DMS 273 treated with DMSO at 0.1 percent for 48 hours (cell line): Measurements from ENCODE around the gene JPT2.
"Not testable (repeated sequence)": the region's sequence is repeated elsewhere in the genome, so short reads cannot be mapped to it uniquely, and the experiment has no call there.

Experiments
- DNase-seq: peaks from one replicate; lab custom pipeline; 2025; lab: John Stamatoyannopoulos, UW

The JPT2 gene

GRCh38 chr16:1674751-1675664 lies 3.1 kb upstream of the JPT2 start:
- no peak for DNase-seq

GRCh38 chr16:1676661-1677060 lies 1.4 kb upstream of the JPT2 start:
- DNase-seq = no peak

- no peak for DNase-seq
These were observed 740 bp upstream of the JPT2 start for GRCh38 chr16:1677339-1677738.

- no peak for DNase-seq
These were observed 520 bp downstream of the JPT2 start for GRCh38 chr16:1678500-1679098.

- DNase-seq = no peak
These were observed 2.3 kb downstream of the JPT2 start for GRCh38 chr16:1680361-1680760.

- DNase-seq = no peak
These were observed 3.0 kb downstream of the JPT2 start for GRCh38 chr16:1681032-1681431.

GRCh38 chr16:1687427-1688316 lies 9.6 kb downstream of the JPT2 start:
- no peak for DNase-seq

- no peak for DNase-seq
These were observed 10.9 kb downstream of the JPT2 start for GRCh38 chr16:1688807-1689560.

GRCh38 chr16:1689853-1690252 lies 11.8 kb downstream of the JPT2 start:
- no peak for DNase-seq

GRCh38 chr16:1690810-1691209 lies 12.7 kb downstream of the JPT2 start:
- DNase-seq = no peak

- no peak for DNase-seq
These were observed 13.2 kb downstream of the JPT2 start for GRCh38 chr16:1691276-1691675.

GRCh38 chr16:1691956-1692355 lies 13.9 kb downstream of the JPT2 start:
- no peak for DNase-seq

GRCh38 chr16:1696863-1697262 lies 18.8 kb downstream of the JPT2 start:
- no peak for DNase-seq

GRCh38 chr16:1698680-1699079 lies 20.6 kb downstream of the JPT2 start:
- DNase-seq = no peak

GRCh38 chr16:1700246-1700645 lies 22.2 kb downstream of the JPT2 start:
- DNase-seq = no peak

- DNase-seq = no peak
These were observed 23.3 kb downstream of the JPT2 start for GRCh38 chr16:1701216-1701878.

GRCh38 chr16:1705324-1705687 lies 27.2 kb downstream of the JPT2 start:
- not testable (repeated sequence) for DNase-seq

GRCh38 chr16:1705688-1706385 lies 27.8 kb downstream of the JPT2 start, which contains the start of gene MAPK8IP3:
TSS of gene MAPK8IP3 (plus strand) at chr16:1706195. CDS start at chr16:1706340, 145 bp downstream.
- DNase-seq = peak; percentile 82

GRCh38 chr16:1706386-1707192 lies 28.5 kb downstream of the JPT2 start:
- DNase-seq = no peak
